ENCODE data around the gene UBE2I.
A peak's percentile ranks its signal among the peaks of the same experiment; 100 is the strongest.

UBE2I gene

GRCh38 chr16:1333149-1333812 lies 23.8 kb downstream of the UBE2I start, which contains the start of gene BAIAP3:
Gene BAIAP3, plus strand, starts transcription at chr16:1333645. Its CDS starts 4,905 bp downstream, at chr16:1338550.
- TF ChIP-seq, protein P1, sequence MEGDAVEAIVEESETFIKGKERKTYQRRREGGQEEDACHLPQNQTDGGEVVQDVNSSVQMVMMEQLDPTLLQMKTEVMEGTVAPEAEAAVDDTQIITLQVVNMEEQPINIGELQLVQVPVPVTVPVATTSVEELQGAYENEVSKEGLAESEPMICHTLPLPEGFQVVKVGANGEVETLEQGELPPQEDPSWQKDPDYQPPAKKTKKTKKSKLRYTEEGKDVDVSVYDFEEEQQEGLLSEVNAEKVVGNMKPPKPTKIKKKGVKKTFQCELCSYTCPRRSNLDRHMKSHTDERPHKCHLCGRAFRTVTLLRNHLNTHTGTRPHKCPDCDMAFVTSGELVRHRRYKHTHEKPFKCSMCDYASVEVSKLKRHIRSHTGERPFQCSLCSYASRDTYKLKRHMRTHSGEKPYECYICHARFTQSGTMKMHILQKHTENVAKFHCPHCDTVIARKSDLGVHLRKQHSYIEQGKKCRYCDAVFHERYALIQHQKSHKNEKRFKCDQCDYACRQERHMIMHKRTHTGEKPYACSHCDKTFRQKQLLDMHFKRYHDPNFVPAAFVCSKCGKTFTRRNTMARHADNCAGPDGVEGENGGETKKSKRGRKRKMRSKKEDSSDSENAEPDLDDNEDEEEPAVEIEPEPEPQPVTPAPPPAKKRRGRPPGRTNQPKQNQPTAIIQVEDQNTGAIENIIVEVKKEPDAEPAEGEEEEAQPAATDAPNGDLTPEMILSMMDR (IDR thresholded peaks at IDR 0.05; ENCODE audit: poor library complexity, severe bottlenecking) = no peak
- H3K27me3 ChIP-seq (ENCODE audit: insufficient read depth, poor library complexity, severe bottlenecking) = peaks cover 44% of the 10 kb centered on the region
- H3K4me1 ChIP-seq (ENCODE audit: insufficient read depth, poor library complexity, severe bottlenecking) = peaks cover 6% of the 10 kb centered on the region
- H3K27ac ChIP-seq (ENCODE audit: poor library complexity, severe bottlenecking) = no peak within 1 kb of the TSS
- ATAC-seq (ENCODE audit: low read depth) = peak; percentile 55
- H3K9me3 ChIP-seq (ENCODE audit: severe bottlenecking) = no peaks in the 10 kb centered on the region
- H3K36me3 ChIP-seq (ENCODE audit: low read depth) = no peaks in the 10 kb centered on the region
- H3K4me3 ChIP-seq (ENCODE audit: severe bottlenecking) = peak within 1 kb of the TSS; percentile 27
- no peak for DNase-seq (ENCODE audit: low spot score)

GRCh38 chr16:1333854-1334700 lies 24.6 kb downstream of the UBE2I start:
- no peak for DNase-seq (ENCODE audit: low spot score)
- ATAC-seq (ENCODE audit: low read depth) = no peak
- TF ChIP-seq, protein P1 (IDR thresholded peaks at IDR 0.05; ENCODE audit: poor library complexity, severe bottlenecking) = no peak
- Histone ChIP-seq H3K4me3 (ENCODE audit: severe bottlenecking) (peak overlapping the region; percentile 27), H3K36me3 (ENCODE audit: low read depth) (no peaks in the 10 kb centered on the region), H3K9me3 (ENCODE audit: severe bottlenecking) (no peaks in the 10 kb centered on the region), H3K27ac (ENCODE audit: poor library complexity, severe bottlenecking) (no peak overlapping the region), H3K4me1 (ENCODE audit: insufficient read depth, poor library complexity, severe bottlenecking) (peaks cover 6% of the 10 kb centered on the region), H3K27me3 (ENCODE audit: insufficient read depth, poor library complexity, severe bottlenecking) (peaks cover 44% of the 10 kb centered on the region)

DNA sequence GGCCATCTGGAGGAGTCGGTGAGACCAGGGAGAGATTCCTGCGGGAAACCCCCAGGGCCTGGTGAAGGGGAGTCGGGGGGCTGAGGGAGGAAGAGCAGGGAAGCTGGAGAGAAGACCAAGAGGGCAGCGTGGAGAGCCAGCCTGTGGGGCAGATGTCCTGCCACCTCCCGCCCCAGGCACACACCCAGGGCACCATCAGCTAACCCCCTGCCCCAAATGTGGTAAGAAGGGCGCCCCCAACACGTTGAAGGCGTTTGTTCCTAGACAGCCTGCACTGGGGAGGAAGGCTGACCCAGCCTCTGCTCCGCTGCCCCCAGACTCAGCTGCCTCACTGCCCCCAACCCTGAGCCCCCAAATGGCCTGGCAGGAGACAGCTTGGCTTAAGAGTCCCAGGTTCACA lies 25.3 kb downstream of the UBE2I start:
- peaks cover 44% of the 10 kb centered on the region for H3K27me3 ChIP-seq (ENCODE audit: insufficient read depth, poor library complexity, severe bottlenecking)
- TF ChIP-seq, protein P1 (IDR thresholded peaks at IDR 0.05; ENCODE audit: poor library complexity, severe bottlenecking) = no peak
- ATAC-seq (ENCODE audit: low read depth) (no peak), DNase-seq (ENCODE audit: low spot score) (no peak)
- no peaks in the 10 kb centered on the region for H3K36me3 ChIP-seq (ENCODE audit: low read depth)
- H3K9me3 ChIP-seq (ENCODE audit: severe bottlenecking) = no peaks in the 10 kb centered on the region
- no peak overlapping the region for H3K4me3 ChIP-seq (ENCODE audit: severe bottlenecking)
- no peak overlapping the region for H3K27ac ChIP-seq (ENCODE audit: poor library complexity, severe bottlenecking)
- peaks cover 6% of the 10 kb centered on the region for H3K4me1 ChIP-seq (ENCODE audit: insufficient read depth, poor library complexity, severe bottlenecking)

GRCh38 chr16:1335211-1335971 lies 26.0 kb downstream of the UBE2I start:
- Histone ChIP-seq H3K27me3 (ENCODE audit: insufficient read depth, poor library complexity, severe bottlenecking) (peaks cover 44% of the 10 kb centered on the region), H3K36me3 (ENCODE audit: low read depth) (no peaks in the 10 kb centered on the region), H3K4me1 (ENCODE audit: insufficient read depth, poor library complexity, severe bottlenecking) (peaks cover 6% of the 10 kb centered on the region), H3K9me3 (ENCODE audit: severe bottlenecking) (no peaks in the 10 kb centered on the region), H3K4me3 (ENCODE audit: severe bottlenecking) (no peak overlapping the region), H3K27ac (ENCODE audit: poor library complexity, severe bottlenecking) (no peak overlapping the region)
- DNase-seq (ENCODE audit: low spot score) (no peak), ATAC-seq (ENCODE audit: low read depth) (peak; percentile 10; the same call in 2 of the 3 replicates)
- TF ChIP-seq, protein P1 (IDR thresholded peaks at IDR 0.05; ENCODE audit: poor library complexity, severe bottlenecking) = no peak
